Neural progenitor cell (in vitro differentiated cells): Measurements from ENCODE around the gene CNRIP1.

ENCODE experiments used
- CTCF ChIP-seq: fragments of 200-600 bp; sonication (generic); IDR thresholded peaks from 2 replicates; pipeline ENCODE4 v1.5.1; 2017; ENCODE audit warnings: antibody characterized with exemption, mild to moderate bottlenecking
- EZH2 ChIP-seq: fragments of 200-600 bp; sonication (generic); IDR thresholded peaks from 2 replicates; pipeline ENCODE4 v1.6.1; 2017; ENCODE audit warnings: antibody characterized with exemption, mild to moderate bottlenecking, moderate library complexity

- no peak for TF ChIP-seq CTCF
- TF ChIP-seq EZH2 = no peak
Observed at GRCh38 chr2:68356599-68357239, 37.0 kb upstream of the CNRIP1 start.
